ENCODE measurements around the gene TTBK1. TPM values are rescaled to one million over a fixed set of nuclear protein-coding genes. Genes with fewer than 3 reads are reported as not detected.

TTBK1 gene
- total and polyA plus RNA-seq, 8 donors, result 0.05 to 0.37 (median 0.14) TPM; not detected in 3

DNA sequence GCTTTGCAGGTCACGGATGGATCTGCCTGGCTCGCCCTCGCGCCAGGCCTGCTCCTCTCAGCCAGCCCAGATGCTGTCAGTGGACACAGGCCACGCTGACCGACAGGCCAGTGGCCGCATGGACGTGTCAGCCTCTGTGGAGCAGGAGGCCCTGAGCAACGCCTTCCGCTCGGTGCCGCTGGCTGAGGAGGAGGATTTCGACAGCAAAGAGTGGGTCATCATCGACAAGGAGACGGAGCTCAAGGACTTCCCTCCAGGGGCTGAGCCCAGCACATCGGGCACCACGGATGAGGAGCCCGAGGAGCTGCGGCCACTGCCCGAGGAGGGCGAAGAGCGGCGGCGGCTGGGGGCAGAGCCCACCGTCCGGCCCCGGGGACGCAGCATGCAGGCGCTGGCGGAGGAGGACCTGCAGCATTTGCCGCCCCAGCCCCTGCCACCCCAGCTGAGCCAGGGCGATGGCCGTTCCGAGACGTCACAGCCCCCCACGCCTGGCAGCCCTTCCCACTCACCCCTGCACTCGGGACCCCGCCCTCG lies 19.6 kb downstream of the TTBK1 start:
- peaks cover 0 to 7% (median 4%) of the 10 kb centered on the region in 4 donors for H3K4me1 ChIP-seq
- no peaks in the 10 kb centered on the region for H3K36me3 ChIP-seq
- WGBS, 5 donors, result 82 to 89% (median 88%) methylated on average over 29 to 39 of the region's 39 CpGs
- H3K27me3 ChIP-seq, result peaks cover 0 to 9% (median 0%) of the 10 kb centered on the region in 3 donors
- TF ChIP-seq, protein P1, sequence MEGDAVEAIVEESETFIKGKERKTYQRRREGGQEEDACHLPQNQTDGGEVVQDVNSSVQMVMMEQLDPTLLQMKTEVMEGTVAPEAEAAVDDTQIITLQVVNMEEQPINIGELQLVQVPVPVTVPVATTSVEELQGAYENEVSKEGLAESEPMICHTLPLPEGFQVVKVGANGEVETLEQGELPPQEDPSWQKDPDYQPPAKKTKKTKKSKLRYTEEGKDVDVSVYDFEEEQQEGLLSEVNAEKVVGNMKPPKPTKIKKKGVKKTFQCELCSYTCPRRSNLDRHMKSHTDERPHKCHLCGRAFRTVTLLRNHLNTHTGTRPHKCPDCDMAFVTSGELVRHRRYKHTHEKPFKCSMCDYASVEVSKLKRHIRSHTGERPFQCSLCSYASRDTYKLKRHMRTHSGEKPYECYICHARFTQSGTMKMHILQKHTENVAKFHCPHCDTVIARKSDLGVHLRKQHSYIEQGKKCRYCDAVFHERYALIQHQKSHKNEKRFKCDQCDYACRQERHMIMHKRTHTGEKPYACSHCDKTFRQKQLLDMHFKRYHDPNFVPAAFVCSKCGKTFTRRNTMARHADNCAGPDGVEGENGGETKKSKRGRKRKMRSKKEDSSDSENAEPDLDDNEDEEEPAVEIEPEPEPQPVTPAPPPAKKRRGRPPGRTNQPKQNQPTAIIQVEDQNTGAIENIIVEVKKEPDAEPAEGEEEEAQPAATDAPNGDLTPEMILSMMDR (IDR thresholded peaks at IDR 0.05), result no peak
- TF ChIP-seq POLR2A (IDR thresholded peaks at IDR 0.05), result no peak
- no peak for TF ChIP-seq EP300 (IDR thresholded peaks at IDR 0.05)
- no peak for TF ChIP-seq POLR2AphosphoS5 (IDR thresholded peaks at IDR 0.05)
- intact Hi-C loops (cut with DNase I; ENCODE audit: low total_unique reads), result loop anchor here (10.0 kb wide), 1 partner anchor 242 kb away; no protein-coding TSS in a partner anchor
- DNase-seq, result no peak
- H3K9me3 ChIP-seq, result no peaks in the 10 kb centered on the region
- no peak overlapping the region for H3K27ac ChIP-seq
- no peak overlapping the region for H3K4me3 ChIP-seq

DNA sequence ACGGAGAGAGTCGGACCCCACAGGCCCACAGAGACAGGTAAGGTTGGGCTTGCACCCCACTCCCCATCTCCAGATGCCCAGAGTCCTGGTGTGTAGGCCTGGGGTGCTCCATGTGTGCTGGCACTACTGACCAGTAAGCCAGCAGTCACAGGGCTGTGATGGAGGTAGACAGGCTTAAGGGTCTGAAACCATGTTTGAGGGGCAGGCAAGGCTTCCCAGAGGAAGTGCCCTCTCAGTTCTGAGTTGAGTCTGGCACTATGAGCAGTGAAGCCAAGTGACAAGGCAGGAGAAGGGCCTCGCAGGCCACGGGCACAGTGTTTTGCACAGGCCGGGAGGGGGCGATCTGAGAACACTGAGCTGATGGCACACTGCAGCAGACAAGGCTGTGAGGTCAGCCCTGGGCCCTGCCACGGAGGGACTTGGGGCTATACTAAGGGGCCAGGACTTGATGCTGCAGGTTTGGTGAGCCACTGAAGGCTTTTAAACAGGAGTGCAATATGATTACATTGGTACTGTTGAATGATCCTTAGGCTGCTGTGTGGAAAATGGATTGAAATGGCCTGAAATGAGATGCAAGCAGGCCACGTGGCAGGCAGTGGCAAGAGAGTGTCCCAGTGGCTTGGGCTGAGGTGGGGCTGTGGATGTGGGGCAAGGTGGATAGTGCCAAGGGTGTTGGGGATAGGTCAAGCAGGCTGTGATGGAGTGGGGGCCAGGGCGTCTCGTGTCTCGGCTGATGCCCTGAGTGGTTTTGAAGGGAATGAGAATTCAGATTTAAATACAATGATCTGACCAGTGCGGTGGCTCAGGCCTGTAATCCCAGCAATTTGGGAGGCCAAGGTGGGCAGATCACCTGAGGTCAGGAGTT lies 20.3 kb downstream of the TTBK1 start:
- DNase-seq, result peak; percentile 82 to 92
- intact Hi-C loops (cut with DNase I; ENCODE audit: low total_unique reads), result loop anchor here (10.0 kb wide), 1 partner anchor 241 kb away; no protein-coding TSS in a partner anchor
- WGBS, 5 donors, result 45 to 56% (median 50%) methylated on average over 12 of the region's 12 CpGs
- Histone ChIP-seq H3K9me3 (no peaks in the 10 kb centered on the region), H3K27ac (no peak overlapping the region), H3K4me3 (no peak overlapping the region), H3K27me3 (peaks cover 0 to 16% (median 0%) of the 10 kb centered on the region in 3 donors), H3K4me1 (peaks cover 6 to 14% (median 11%) of the 10 kb centered on the region in 4 donors), H3K36me3 (no peaks in the 10 kb centered on the region)
- TF ChIP-seq POLR2A (IDR thresholded peaks at IDR 0.05), result peak in 1 of 4 donors; percentile 9
- TF ChIP-seq, protein P1 (IDR thresholded peaks at IDR 0.05), result peak in 5 of 7 experiments; percentile 48 to 74 (median 64)
- peak in 1 of 3 donors; percentile 44 for TF ChIP-seq POLR2AphosphoS5 (IDR thresholded peaks at IDR 0.05)
- TF ChIP-seq EP300 (IDR thresholded peaks at IDR 0.05), result no peak

DNA sequence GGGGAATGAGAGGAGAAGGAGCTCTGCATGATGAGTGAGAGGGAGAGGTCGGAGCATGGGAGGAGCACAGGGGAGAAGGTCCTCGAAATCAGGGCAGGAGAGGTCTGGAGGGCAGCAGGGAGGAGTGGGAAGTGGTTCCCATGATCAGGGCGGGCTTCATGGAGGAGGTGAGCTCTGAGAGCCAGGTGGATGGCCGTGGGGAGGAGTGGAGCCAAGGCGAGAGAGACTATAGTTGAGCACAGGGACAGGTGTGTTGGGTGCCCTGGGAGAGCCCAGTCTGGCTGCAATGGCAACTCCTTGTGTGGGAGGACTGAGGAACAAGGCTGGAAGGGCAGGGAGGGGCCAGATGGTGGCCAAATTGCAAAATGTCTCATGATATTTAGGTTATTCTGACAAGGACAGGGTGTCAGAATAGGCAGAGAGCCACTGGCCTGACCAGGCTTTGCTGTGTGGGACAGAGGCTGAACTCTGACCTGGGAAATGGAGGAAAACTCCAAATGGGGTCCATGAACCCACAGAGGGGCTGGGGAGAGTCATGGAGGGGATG lies 21.4 kb downstream of the TTBK1 start:
- Histone ChIP-seq H3K36me3 (no peaks in the 10 kb centered on the region), H3K27ac (no peak overlapping the region), H3K4me3 (no peak overlapping the region), H3K9me3 (no peaks in the 10 kb centered on the region), H3K4me1 (peaks cover 17 to 25% (median 21%) of the 10 kb centered on the region in 4 donors), H3K27me3 (peaks cover 0 to 19% (median 7%) of the 10 kb centered on the region in 3 donors)
- no peak for TF ChIP-seq POLR2AphosphoS5 (IDR thresholded peaks at IDR 0.05)
- no peak for TF ChIP-seq POLR2A (IDR thresholded peaks at IDR 0.05)
- TF ChIP-seq, protein P1 (IDR thresholded peaks at IDR 0.05), result no peak
- no peak for TF ChIP-seq EP300 (IDR thresholded peaks at IDR 0.05)
- intact Hi-C loops (cut with DNase I; ENCODE audit: low total_unique reads), result loop anchor here (10.0 kb wide), 1 partner anchor 240 kb away; no protein-coding TSS in a partner anchor
- no peak for DNase-seq
- 82 to 93% (median 85%) methylated on average over 5 of the region's 5 CpGs for WGBS, 5 donors

DNA sequence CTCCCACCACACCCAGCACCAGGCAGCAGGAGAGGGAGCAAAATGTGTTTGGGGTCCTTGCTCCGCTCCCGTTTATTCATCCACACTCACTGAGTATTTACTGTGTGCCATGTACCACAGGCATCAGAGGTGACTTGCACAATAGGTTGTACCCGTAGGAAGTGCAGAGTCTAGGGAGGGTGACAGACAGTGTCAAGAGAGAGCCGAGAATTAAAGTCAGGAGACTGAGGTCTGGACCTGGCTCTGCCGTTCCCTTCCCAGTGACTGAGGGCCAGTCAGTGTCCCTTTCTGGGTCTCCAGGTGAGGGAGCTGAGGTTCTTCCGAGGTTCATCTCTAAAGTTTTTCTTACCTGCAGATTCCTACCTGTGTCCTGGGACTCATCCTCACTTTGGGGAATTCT lies 22.3 kb downstream of the TTBK1 start:
- H3K4me1 ChIP-seq, result peaks cover 21 to 33% (median 27%) of the 10 kb centered on the region in 4 donors
- TF ChIP-seq POLR2A (IDR thresholded peaks at IDR 0.05) (no peak), POLR2AphosphoS5 (IDR thresholded peaks at IDR 0.05) (no peak), EP300 (IDR thresholded peaks at IDR 0.05) (no peak)
- TF ChIP-seq, protein P1 (IDR thresholded peaks at IDR 0.05), result no peak
- no peaks in the 10 kb centered on the region for H3K36me3 ChIP-seq
- WGBS, 5 donors, result 86 to 91% (median 89%) methylated on average over 6 of the region's 6 CpGs
- H3K27me3 ChIP-seq, result peaks cover 0 to 28% (median 8%) of the 10 kb centered on the region in 3 donors
- H3K4me3 ChIP-seq, result no peak overlapping the region
- no peak overlapping the region for H3K27ac ChIP-seq
- H3K9me3 ChIP-seq, result no peaks in the 10 kb centered on the region
- no peak for DNase-seq
- intact Hi-C loops (cut with DNase I; ENCODE audit: low total_unique reads), result loop anchor here (10.0 kb wide), 1 partner anchor 239 kb away; no protein-coding TSS in a partner anchor
